HEK293T (cell line): ENCODE measurements around the gene CYP21A2.
"Not testable (repeated sequence)": the region's sequence is repeated elsewhere in the genome, so short reads cannot be mapped to it uniquely, and the experiment has no call there.

ENCODE experiments used
- CTCF ChIA-PET: fragments of 350-600 bp; formaldehyde crosslinking; extraction: SDS; loops from one replicate; lab custom pipeline; 2021; ENCODE audit warnings: antibody characterized with exemption, inconsistent platforms; lab: Yijun Ruan, JAX
- POLR2A ChIA-PET: fragments of 350-600 bp; formaldehyde crosslinking; extraction: SDS; loops from one replicate; lab custom pipeline; 2020; ENCODE audit warnings: antibody characterized with exemption, inconsistent platforms; lab: Yijun Ruan, JAX
- DNase-seq: peaks from one replicate; pipeline ENCODE4 v3.0.0; 2012; ENCODE audit warnings: mixed read lengths; ENCODE audit errors: extremely low spot score

CYP21A2 gene

DNA sequence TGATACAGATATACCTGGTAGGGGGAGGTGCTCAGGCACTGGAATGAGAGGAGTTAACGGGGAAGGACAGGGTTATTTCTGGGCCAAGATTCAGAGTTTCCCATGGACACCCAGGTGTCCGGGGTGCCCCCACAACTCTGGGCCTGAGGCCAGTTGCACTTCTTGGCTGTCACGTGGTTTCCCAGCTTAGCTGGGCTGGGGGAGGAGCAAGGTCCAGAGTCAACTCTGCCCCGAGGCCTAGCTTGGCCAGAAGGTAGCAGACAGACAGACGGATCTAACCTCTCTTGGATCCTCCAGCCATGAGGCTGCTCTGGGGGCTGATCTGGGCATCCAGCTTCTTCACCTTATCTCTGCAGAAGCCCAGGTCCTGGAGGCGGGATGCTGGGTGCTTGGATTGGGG lies 23.7 kb upstream of the CYP21A2 start, which contains the start of gene C4B:
C4B (plus strand) TSS at position 249 of the 400 bp plus-strand sequence; CDS start at position 300, 51 bp downstream.
- DNase-seq, POLR2A ChIA-PET, CTCF ChIA-PET: not testable (repeated sequence)

DNA sequence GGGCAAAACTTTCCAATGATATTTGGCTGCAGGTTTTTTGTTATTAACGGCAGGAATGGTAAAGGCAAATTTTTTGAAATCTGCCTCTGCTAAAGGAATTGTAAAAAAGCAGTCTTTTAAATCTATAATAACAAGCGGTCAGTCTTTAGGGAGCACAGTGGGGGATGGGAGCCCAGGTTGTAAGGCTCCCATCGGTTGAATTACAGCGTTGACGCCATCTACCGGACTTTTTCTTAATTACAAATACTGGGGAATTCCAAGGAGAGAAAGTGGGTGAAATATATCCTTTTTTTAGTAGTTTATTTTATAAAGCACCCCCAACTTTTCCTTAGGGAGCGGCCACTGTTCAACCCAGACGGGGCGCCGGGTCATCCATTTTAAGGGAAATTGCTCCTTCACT lies 16.1 kb upstream of the CYP21A2 start:
- DNase-seq, CTCF ChIA-PET, POLR2A ChIA-PET: not testable (repeated sequence)

DNA sequence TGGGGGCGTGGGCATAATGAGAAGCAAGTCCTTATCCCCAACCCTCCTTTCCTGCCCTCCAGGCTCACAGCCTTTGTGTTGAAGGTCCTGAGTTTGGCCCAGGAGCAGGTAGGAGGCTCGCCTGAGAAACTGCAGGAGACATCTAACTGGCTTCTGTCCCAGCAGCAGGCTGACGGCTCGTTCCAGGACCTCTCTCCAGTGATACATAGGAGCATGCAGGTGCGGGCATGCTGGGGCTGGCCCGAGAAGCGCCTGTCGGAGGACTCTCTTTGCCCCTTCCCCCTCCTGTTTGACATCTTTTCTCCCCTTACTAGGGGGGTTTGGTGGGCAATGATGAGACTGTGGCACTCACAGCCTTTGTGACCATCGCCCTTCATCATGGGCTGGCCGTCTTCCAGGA lies 9.6 kb upstream of the CYP21A2 start:
- CTCF ChIA-PET, POLR2A ChIA-PET, DNase-seq: not testable (repeated sequence)

DNA sequence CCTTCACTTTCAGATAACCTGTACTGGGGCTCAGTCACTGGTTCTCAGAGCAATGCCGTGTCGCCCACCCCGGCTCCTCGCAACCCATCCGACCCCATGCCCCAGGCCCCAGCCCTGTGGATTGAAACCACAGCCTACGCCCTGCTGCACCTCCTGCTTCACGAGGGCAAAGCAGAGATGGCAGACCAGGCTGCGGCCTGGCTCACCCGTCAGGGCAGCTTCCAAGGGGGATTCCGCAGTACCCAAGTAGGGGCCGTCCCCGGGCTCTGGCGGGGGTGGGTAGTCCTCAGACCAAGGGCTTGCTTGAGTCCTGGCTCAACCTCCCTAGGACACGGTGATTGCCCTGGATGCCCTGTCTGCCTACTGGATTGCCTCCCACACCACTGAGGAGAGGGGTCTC lies 8.7 kb upstream of the CYP21A2 start:
- CTCF ChIA-PET: not testable (repeated sequence)

DNA sequence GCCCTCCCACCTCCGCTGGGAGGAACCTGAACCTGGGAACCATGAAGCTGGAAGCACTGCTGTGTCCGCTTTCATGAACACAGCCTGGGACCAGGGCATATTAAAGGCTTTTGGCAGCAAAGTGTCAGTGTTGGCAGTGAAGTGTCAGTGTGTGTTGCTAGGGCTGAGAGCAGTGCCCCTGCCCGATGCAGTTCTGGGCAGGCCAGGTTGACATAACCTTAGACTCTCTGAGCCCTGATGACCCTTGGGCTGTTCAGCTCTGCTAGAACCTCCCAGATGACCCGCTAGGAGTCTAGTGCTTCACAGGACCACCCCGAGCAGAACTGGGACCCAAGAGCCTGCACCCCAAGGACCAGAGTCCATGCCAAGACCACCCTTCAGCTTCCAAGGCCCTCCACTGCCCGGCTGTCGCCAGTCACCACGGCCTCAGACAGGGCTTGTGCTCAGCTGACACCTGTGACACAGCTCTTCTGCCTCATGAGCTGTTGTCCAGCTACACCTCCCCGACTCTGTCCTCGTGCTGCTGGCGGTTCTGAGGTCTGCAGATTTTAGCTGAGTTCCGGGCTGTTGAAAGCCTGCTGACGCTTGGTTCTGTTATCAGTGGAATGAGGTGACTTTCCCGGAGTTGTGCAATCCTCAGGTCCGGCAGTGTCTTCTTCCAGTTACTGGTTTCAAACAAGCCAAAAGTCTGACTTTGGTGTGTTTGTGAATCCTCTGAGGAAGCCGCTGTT lies 2.8 kb upstream of the CYP21A2 start:
- DNase-seq, CTCF ChIA-PET, POLR2A ChIA-PET: not testable (repeated sequence)

More for the DNA sequence above, 8.7 kb upstream of the CYP21A2 start:
- DNase-seq, POLR2A ChIA-PET: not testable (repeated sequence)

DNA sequence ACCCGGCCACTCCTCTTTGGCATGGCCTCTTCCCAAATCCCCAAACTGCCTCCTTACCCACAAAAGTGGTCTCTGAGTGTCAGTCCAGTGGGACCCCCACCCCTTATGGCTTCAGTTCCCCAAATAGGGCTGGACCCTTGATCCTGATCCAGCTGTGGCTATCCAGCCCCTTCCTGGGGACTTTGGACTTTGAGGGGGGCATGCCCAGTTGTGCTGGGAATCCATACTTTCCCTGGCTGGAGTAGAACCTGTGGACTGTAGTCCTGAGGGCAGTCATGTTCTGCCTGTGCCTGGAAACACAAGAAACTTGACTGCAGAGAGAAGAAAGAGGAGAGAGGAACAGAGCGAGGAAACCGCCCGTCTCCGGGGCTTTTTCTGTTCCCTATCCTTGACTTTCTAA lies 1.1 kb upstream of the CYP21A2 start:
- DNase-seq, CTCF ChIA-PET, POLR2A ChIA-PET: not testable (repeated sequence)

DNA sequence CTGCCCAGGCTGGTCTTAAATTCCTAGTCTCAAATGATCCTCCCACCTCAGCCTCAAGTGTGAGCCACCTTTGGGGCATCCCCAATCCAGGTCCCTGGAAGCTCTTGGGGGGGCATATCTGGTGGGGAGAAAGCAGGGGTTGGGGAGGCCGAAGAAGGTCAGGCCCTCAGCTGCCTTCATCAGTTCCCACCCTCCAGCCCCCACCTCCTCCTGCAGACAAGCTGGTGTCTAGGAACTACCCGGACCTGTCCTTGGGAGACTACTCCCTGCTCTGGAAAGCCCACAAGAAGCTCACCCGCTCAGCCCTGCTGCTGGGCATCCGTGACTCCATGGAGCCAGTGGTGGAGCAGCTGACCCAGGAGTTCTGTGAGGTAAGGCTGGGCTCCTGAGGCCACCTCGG lies 663 bp downstream of the CYP21A2 start:
- POLR2A ChIA-PET, DNase-seq, CTCF ChIA-PET: not testable (repeated sequence)

DNA sequence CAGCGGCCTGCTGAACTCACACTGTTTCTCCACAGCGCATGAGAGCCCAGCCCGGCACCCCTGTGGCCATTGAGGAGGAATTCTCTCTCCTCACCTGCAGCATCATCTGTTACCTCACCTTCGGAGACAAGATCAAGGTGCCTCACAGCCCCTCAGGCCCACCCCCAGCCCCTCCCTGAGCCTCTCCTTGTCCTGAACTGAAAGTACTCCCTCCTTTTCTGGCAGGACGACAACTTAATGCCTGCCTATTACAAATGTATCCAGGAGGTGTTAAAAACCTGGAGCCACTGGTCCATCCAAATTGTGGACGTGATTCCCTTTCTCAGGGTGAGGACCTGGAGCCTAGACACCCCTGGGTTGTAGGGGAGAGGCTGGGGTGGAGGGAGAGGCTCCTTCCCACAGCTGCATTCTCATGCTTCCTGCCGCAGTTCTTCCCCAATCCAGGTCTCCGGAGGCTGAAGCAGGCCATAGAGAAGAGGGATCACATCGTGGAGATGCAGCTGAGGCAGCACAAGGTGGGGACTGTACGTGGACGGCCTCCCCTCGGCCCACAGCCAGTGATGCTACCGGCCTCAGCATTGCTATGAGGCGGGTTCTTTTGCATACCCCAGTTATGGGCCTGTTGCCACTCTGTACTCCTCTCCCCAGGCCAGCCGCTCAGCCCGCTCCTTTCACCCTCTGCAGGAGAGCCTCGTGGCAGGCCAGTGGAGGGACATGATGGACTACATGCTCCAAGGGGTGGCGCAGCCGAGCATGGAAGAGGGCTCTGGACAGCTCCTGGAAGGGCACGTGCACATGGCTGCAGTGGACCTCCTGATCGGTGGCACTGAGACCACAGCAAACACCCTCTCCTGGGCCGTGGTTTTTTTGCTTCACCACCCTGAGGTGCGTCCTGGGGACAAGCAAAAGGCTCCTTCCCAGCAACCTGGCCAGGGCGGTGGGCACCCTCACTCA lies 1.4 kb downstream of the CYP21A2 start:
- CTCF ChIA-PET, POLR2A ChIA-PET, DNase-seq: not testable (repeated sequence)

DNA sequence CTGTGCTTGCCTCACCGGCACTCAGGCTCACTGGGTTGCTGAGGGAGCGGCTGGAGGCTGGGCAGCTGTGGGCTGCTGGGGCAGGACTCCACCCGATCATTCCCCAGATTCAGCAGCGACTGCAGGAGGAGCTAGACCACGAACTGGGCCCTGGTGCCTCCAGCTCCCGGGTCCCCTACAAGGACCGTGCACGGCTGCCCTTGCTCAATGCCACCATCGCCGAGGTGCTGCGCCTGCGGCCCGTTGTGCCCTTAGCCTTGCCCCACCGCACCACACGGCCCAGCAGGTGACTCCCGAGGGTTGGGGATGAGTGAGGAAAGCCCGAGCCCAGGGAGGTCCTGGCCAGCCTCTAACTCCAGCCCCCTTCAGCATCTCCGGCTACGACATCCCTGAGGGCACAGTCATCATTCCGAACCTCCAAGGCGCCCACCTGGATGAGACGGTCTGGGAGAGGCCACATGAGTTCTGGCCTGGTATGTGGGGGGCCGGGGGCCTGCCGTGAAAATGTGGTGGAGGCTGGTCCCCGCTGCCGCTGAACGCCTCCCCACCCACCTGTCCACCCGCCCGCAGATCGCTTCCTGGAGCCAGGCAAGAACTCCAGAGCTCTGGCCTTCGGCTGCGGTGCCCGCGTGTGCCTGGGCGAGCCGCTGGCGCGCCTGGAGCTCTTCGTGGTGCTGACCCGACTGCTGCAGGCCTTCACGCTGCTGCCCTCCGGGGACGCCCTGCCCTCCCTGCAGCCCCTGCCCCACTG lies 2.3 kb downstream of the CYP21A2 start:
- CTCF ChIA-PET, DNase-seq, POLR2A ChIA-PET: not testable (repeated sequence)

DNA sequence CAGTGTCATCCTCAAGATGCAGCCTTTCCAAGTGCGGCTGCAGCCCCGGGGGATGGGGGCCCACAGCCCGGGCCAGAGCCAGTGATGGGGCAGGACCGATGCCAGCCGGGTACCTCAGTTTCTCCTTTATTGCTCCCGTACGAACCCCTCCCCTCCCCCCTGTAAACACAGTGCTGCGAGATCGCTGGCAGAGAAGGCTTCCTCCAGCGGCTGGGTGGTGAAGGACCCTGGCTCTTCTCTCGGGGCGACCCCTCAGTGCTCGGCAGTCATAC lies 2.8 kb downstream of the CYP21A2 start:
- CTCF ChIA-PET, POLR2A ChIA-PET, DNase-seq: not testable (repeated sequence)

DNA sequence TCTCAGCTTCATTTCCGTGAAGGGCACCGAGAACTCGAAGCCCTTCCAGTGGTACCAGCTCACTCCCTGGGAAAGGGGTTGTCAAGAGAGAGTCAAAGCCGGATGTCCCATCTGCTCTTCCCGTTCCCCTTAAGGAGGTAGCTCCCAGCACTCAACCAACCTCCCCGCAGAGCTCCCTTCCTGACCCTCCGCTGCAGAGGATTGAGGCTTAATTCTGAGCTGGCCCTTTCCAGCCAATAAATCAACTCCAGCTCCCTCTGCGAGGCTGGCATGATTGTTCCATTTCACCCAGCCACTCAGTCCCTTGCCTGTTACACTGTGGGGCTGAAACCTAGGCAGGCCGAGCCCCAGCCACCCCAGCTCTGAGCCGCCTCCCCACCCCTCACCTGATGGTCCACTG lies 3.2 kb downstream of the CYP21A2 start:
- CTCF ChIA-PET, DNase-seq, POLR2A ChIA-PET: not testable (repeated sequence)

DNA sequence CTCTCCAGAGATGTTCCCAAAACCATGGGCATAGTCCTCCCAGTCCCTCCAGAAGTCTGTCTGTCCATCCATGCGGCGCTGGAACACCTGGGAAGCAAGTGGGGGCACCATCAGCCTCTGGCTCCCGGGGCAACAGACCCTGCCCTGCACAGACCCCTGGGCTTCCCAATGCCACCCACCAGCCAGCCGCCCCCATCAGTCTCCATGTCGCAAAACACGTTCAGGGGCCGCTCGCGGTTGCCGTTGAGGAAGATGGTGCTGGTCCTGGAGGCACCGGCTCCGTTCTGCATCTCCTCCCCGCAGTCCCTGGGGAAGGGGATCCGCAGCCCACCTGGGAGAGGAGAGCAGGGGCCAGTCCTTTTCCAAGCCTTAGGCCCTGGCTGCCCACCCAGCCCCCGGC lies 4.1 kb downstream of the CYP21A2 start:
- POLR2A ChIA-PET, CTCF ChIA-PET, DNase-seq: not testable (repeated sequence)

DNA sequence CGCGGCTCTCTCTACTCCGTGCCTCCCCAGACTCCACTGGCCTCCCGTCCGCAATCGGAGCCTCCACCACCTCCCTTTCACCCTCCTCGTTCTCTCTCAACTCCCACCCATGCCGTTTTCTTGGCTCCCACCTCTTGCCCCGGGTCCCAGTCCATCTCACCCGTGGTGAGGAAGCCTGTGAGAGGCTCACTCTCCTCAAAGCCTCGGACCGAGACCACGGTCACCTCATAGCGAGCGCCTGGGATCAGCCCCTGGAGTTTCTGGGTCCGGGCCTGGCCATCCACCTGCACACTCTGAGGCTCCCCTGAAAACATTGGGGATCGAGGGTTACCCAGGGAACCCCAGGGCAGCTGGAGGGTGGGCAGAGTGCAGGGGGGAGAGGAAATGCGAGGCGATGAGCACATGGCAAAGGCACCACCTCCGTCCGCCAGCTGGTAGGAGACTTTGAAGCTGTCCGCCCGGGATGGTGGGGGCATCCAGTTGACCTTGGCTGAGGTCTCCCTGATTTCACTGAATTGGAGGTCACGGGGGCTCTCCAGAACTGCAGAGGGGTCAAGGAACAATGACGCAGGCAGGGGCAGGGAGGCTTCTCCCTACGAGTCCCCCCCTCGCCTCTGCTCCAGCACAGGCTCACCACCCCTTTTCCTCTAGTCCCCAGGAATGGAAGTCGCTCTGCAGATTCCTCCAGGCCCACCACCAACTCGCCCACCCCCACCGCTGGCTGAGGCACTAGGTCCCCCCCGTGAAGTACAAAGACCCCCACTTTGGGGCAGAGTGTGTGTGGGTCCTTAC lies 5.6 kb downstream of the CYP21A2 start:
- DNase-seq, POLR2A ChIA-PET, CTCF ChIA-PET: not testable (repeated sequence)

DNA sequence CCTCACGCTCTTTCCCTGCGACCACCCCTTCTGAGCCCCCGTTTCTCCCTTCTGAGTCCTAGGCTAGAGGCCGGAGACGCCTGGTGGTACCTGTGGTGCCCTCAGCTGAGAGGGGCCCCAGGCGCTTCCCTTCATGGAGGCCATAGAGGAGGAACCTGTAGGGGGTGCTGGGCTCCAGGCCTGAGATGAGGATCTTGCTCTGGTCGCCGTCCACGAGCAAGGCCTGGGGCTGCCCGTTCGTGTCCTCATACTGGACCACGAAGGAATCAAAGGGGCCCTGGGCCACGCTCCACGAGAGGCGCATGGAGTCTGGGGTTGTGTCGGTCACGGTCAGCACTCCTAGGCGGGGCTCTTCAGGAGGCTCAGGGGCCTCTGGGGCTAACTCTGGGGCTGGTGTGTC lies 6.7 kb downstream of the CYP21A2 start:
- POLR2A ChIA-PET, DNase-seq, CTCF ChIA-PET: not testable (repeated sequence)
